ENCODE results near the gene LHX1.

LHX1 gene

DNA sequence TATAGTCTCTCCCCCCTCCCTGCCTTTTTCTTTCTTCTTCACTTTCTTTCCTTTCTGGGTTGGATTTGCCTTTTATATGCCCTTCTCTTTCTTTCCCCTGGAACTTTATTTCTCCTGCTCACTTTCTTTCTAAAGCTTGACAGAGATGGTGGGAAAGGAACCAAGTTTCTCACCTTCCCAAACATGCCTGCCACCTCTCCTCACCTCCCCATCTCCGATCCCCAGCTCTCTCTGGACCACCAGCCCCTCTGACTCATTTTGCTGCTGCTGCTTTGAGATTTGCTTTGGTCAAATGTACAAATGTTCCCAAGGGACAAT lies 6.7 kb upstream of the LHX1 start:
- peaks cover 33 to 37% of the 10 kb centered on the region in 2 donors for H3K4me1 Mint-ChIP-seq (ENCODE audit: low read depth in 2 of 2)
- H3K36me3 Mint-ChIP-seq (ENCODE audit: insufficient read depth) = peaks cover 13% of the 10 kb centered on the region
- no peaks in the 10 kb centered on the region for H3K9me3 Mint-ChIP-seq
- ATAC-seq (replicated peaks) = no peak
- H3K27me3 Mint-ChIP-seq = peaks cover 79 to 97% of the 10 kb centered on the region in 2 donors
- no peak overlapping the region for H3K4me3 Mint-ChIP-seq
- DNase-seq = no peak
- H3K27ac Mint-ChIP-seq = no peak overlapping the region

DNA sequence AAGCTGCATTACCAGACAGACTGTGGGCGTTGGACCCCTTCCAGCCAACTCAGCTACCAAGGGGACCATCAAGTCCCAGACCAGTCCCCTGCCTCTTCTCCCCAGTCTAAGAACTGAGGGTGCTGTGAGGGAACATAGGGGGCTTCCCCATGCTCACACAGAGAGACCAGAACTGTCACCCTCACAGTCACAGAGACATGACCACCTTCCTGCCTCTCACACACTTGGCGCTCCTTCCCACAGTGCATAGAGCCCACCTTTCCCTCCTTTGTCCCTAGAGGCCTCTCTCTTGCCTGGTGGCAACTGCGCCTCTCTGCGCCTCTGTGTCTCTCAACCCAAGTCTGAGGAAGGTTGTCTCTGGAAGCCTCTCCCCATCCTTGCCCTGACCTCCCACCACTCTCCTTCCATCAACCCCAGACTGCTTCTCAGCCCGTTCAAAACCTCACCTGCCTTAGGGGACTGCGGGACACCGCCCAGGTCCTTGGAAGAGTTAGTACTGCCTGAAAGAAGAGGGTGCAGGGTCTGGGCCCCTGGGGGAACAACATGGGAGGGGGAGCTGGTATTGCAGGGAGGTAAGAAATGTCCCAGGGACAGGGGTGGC lies 6.1 kb upstream of the LHX1 start:
- H3K4me3 Mint-ChIP-seq = peak overlapping the region in 1 of 2 donors; percentile 45
- no peak overlapping the region for H3K27ac Mint-ChIP-seq
- H3K9me3 Mint-ChIP-seq = no peaks in the 10 kb centered on the region
- H3K36me3 Mint-ChIP-seq (ENCODE audit: insufficient read depth) = peaks cover 17% of the 10 kb centered on the region
- peaks cover 85 to 98% of the 10 kb centered on the region in 2 donors for H3K27me3 Mint-ChIP-seq
- no peak for DNase-seq
- ATAC-seq (replicated peaks) = no peak
- peaks cover 40 to 42% of the 10 kb centered on the region in 2 donors for H3K4me1 Mint-ChIP-seq (ENCODE audit: low read depth in 2 of 2)

DNA sequence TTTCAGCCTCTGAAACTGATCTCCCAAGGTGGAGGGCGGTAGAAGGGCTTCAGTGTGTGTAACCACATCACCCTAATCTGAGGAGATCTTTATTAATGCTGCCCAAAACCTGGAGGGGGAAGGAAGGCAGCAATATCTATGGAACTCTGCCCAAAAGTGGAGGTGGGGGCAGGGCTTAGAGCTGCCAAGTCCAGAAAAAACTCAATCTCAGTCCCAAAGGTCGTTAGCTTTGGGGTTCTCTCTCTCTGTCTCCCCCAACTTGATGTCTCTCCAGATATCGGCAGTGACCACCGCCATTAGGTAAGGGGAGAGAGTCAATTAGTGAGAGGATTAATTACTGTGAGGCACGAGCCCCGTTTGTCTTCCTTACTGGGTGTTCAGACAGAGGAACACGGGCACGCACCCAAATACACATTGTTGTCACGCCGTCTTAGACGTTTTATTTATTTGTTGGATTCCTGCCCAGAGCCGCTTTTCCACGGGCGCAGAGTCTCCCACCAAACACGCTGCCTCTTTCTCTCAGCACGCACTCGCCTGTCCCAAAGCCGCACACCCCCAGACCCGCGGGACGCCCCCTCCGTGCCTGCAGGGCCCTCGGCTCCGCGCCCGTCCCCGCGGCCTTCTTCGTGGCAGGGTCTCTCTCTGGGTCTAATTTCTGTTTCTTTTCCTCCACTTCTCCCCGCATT lies 5.4 kb upstream of the LHX1 start:
- ATAC-seq (replicated peaks) (no peak), DNase-seq (peak in 1 of 3 experiments; percentile 11)
- Mint-ChIP-seq H3K27me3 (peaks cover 87 to 100% of the 10 kb centered on the region in 2 donors), H3K4me1 (ENCODE audit: low read depth in 2 of 2) (peaks cover 41 to 43% of the 10 kb centered on the region in 2 donors), H3K4me3 (peak overlapping the region; percentile 45 to 61), H3K36me3 (ENCODE audit: insufficient read depth) (peaks cover 19% of the 10 kb centered on the region), H3K27ac (no peak overlapping the region), H3K9me3 (no peaks in the 10 kb centered on the region)

DNA sequence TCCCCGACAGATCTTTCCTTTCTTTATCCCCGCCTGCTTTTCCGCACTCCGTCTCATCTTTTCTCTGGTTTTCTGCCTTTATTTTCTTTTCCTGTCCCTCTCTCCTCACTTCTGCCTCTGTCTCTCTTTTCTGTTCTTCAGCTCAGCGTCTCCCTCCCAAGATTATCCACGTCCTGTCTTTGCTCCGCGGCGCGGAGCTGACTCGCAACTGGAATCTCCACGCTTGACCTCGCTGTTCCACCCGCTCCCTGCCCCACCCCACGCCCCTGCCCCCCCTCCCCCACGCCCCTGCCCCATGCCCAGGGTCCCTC lies 4.9 kb upstream of the LHX1 start:
- H3K4me1 Mint-ChIP-seq (ENCODE audit: low read depth in 2 of 2) = peaks cover 44 to 47% of the 10 kb centered on the region in 2 donors
- no peaks in the 10 kb centered on the region for H3K9me3 Mint-ChIP-seq
- H3K27me3 Mint-ChIP-seq = peaks cover 90 to 100% of the 10 kb centered on the region in 2 donors
- no peak overlapping the region for H3K27ac Mint-ChIP-seq
- DNase-seq (no peak), ATAC-seq (replicated peaks) (no peak)
- H3K36me3 Mint-ChIP-seq (ENCODE audit: insufficient read depth) = peaks cover 21% of the 10 kb centered on the region
- peak overlapping the region; percentile 45 to 61 for H3K4me3 Mint-ChIP-seq

DNA sequence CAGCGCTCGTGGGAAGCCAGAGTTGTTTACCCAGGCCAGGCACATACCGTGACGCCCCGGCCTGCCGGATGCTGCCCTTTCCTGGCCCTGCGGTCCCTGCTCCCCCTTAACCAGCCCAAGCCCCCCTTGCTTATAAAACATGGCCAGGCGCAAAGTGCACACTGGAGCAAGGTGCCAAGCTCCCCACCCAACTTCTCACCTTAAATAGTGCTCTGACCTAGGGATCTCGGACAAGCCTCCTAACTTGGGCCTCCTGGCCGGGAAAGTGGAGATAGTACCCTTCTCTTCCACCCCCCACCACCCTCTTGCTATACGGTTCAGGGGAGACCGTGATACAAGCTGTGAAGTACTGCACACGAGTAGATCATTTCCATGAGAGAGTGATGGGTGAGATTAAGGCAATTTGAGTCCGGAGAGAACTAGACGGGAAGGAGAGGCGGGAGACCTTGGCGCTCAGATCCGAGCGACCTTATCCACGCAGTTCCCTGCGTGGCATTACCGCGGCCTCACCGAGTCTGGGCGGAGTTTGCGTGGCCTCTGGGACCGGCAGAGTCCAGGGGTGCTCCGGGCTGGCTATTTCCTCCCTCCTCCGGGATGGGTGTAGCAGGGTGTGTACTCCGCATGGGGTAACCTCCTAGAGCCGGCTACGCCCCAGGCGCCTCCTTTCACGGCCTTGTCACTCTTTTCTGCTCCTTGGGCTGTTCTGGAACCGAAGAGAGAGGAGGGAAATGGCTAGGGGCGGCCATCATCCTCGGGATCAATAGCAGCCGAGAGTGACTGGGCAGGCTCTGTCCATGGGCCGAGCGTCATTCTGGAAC lies 4.4 kb upstream of the LHX1 start:
- ATAC-seq (replicated peaks) (no peak), DNase-seq (no peak)
- H3K4me3 Mint-ChIP-seq = peak overlapping the region; percentile 45 to 61
- no peaks in the 10 kb centered on the region for H3K9me3 Mint-ChIP-seq
- H3K27ac Mint-ChIP-seq = no peak overlapping the region
- H3K27me3 Mint-ChIP-seq = peaks cover 90 to 100% of the 10 kb centered on the region in 2 donors
- H3K4me1 Mint-ChIP-seq (ENCODE audit: low read depth in 2 of 2) = peaks cover 50 to 51% of the 10 kb centered on the region in 2 donors
- H3K36me3 Mint-ChIP-seq (ENCODE audit: insufficient read depth) = peaks cover 24% of the 10 kb centered on the region

DNA sequence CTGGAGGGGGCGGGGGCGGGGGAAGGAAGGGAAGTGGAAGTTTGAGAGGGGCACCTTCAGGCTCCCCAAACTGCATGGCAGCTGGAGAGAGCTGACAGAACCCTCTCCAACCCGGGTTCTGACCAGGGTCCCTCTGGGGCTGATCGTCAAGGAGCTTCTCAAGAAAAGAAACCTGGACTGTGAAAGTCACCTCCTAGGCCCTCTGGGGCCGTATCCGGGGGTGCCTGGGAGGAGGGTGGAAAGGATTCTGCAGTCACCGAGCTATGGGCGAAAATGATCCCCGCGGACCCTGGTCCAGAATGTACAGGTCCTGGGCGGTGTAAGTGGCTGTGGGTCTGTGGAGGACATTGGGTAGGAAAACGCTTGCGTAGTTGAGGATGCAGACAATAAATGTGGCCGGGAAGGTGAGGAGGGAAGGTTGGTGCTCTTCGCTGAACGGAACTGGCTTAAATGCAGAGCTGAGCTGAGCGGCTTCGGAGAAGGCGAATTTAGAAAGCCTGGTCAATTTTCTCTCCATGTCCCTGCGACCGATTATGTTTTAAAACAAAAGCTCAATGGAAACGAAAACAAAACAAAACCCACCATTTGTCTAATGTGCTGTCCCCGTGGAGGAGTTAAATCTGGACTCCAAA lies 3.6 kb upstream of the LHX1 start:
- Mint-ChIP-seq H3K4me3 (peak overlapping the region; percentile 45 to 61), H3K27me3 (peaks cover 88 to 100% of the 10 kb centered on the region in 2 donors), H3K27ac (no peak overlapping the region), H3K4me1 (ENCODE audit: low read depth in 2 of 2) (peaks cover 53% of the 10 kb centered on the region in 2 donors), H3K9me3 (no peaks in the 10 kb centered on the region), H3K36me3 (ENCODE audit: insufficient read depth) (peaks cover 29% of the 10 kb centered on the region)
- no peak for DNase-seq
- no peak for ATAC-seq (replicated peaks)

DNA sequence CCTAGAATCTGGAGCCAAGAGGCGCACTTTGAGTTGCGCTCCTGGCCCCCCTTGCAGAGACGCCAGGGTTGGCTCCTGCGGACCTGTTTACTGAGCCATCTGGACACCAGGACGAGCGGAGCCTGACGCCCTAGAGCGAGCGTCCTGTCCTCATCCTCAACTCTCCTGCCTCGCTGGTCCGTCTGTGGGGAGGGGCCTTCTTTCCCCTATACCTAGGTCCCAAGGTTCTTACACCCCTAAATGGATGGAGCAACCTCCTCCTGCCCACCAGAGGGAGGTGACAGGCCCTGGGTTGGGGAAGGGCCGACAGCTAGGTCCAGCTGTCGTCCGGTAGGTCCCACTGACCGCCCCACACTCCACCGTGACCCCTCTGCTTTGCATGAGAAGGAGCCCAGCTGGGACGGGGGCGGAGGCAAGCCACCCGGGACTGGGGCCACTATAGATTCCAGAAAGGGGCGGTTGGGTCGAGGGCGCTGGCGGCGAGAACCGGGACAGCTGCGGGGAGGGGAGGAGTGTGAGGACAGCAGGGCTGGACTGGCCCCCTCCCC lies 3.1 kb upstream of the LHX1 start:
- Mint-ChIP-seq H3K36me3 (ENCODE audit: insufficient read depth) (peaks cover 33% of the 10 kb centered on the region), H3K4me3 (peak overlapping the region; percentile 45 to 61), H3K27ac (no peak overlapping the region), H3K27me3 (peaks cover 88 to 100% of the 10 kb centered on the region in 2 donors), H3K4me1 (ENCODE audit: low read depth in 2 of 2) (peaks cover 56 to 58% of the 10 kb centered on the region in 2 donors), H3K9me3 (no peaks in the 10 kb centered on the region)
- ATAC-seq (replicated peaks) = no peak
- DNase-seq = no peak

DNA sequence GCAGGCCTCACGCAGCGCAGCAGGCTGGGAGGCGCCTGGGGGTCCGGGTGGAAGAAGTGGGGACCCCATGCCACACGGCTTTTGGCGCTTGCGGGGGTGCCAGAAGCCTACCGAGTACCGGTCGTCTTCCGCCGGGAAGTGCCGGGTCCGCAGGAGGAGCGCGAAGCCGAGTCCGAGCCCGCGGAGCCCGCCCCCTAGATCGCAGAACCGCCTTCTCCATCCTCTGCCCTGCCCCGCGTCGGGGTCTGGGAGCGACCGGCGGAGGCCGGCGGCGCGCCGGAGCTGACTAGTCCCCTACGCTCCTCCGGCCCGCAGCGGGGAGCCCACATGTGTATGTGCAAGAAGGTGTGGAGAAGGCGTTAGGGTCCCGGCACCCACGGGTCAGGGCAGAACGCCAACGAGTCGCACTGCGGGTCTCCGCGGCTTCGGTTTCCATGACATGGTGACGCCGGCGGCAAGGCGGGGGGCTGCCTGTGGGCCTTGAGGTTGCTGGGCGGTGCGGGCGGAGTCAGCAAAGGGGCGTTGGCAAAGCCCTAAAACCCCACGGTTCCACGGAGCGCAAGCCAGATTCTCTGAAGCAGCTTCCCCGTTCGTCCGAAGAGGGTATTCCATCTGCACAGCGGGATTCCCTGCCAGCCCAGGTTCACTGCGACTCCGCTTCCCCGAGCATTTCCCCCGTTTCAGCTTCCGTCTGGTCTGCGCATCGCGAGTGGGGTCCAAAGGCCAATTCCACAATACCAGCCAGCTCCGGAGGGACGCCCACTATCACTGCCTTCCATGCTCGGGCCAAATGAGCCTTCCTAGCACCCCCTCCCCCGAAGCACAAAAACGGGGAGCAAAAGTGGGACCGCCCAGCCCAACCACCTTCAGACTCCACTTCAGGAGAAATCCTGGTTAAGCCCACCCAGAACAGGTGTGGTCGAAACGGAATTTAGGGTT lies 2.3 kb upstream of the LHX1 start:
- ATAC-seq (replicated peaks) = peak; percentile 34
- H3K27ac Mint-ChIP-seq = peak overlapping the region in 1 of 2 donors; percentile 35
- DNase-seq = peak in 1 of 3 experiments; percentile 30
- no peaks in the 10 kb centered on the region for H3K9me3 Mint-ChIP-seq
- H3K4me3 Mint-ChIP-seq = peak overlapping the region; percentile 45 to 85
- peaks cover 41% of the 10 kb centered on the region for H3K36me3 Mint-ChIP-seq (ENCODE audit: insufficient read depth)
- H3K27me3 Mint-ChIP-seq = peaks cover 87 to 100% of the 10 kb centered on the region in 2 donors
- peaks cover 58 to 60% of the 10 kb centered on the region in 2 donors for H3K4me1 Mint-ChIP-seq (ENCODE audit: low read depth in 2 of 2)

DNA sequence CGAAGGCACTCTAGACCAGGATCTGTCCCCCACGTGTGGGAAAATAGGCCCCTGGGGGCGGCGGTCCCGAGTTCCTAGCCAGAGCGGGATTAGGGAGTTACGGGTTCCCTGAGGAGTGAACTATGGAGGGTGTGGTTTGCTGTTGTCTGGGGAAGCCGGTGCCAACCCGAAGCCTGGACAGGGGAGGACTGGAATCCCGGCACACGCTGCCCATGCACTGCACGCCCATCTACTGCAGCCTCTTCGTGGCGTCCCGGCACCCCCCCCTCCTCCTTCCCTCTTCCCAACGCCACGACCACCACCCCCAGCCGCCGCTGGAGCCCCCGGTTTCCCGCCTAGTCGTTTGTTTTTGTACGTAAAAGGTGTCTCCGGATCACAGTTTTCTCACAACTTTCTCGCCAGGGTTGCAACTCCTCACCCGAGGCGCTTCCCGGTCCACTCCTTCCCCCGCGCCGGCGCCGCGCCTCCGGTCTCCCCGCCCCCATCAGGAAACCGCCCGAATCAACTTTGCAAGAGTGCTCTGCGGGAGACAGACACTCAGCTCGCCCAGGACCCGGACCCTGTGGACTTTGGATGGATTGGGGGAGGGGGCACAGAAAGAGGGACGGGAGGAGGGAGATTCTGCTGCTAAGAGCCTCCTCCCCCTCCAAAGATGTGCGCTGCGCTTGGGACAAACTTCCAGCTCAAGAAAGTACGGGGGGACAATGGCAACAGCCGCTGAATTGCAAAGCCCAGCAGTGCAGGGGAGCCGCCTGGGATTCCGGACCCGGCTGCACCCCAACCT lies 1.4 kb upstream of the LHX1 start:
- ATAC-seq (replicated peaks) = no peak
- DNase-seq = peak in 1 of 3 experiments; percentile 18
- peak overlapping the region; percentile 45 to 85 for H3K4me3 Mint-ChIP-seq
- H3K27ac Mint-ChIP-seq = peak overlapping the region in 1 of 2 donors; percentile 35
- peaks cover 58 to 65% of the 10 kb centered on the region in 2 donors for H3K4me1 Mint-ChIP-seq (ENCODE audit: low read depth in 2 of 2)
- H3K27me3 Mint-ChIP-seq = peaks cover 87 to 100% of the 10 kb centered on the region in 2 donors
- H3K36me3 Mint-ChIP-seq (ENCODE audit: insufficient read depth) = peaks cover 48% of the 10 kb centered on the region
- no peaks in the 10 kb centered on the region for H3K9me3 Mint-ChIP-seq

DNA sequence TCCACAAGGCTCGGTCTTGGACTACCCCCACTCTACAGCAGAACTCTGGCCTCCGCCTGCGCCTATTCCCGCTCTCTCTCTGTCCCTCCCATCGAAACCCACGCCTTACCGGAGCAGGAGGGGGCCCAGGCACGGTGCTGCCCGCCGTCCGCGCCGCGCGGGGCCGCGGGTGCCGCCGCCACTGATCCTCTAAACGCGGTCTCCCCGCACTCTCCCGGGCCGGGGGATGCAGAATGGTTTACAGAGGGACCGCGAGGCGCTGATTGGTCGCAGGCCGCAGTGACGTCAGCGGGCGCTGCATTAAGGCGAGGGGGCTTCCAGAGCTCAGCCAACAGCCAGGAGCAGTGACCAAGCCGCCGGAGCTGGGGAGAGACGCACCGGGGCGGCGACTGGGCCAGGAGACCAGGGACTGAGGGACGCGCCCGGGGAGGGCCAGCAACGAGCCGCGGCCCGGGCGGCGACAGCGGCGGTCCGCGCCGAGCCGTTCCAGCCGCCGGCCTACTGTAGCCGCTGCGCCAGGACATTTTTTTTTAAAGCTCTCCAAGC lies 747 bp upstream of the LHX1 start:
- peaks cover 54% of the 10 kb centered on the region for H3K36me3 Mint-ChIP-seq (ENCODE audit: insufficient read depth)
- H3K27me3 Mint-ChIP-seq = peaks cover 87 to 100% of the 10 kb centered on the region in 2 donors
- peak overlapping the region; percentile 45 to 85 for H3K4me3 Mint-ChIP-seq
- no peak for ATAC-seq (replicated peaks)
- no peak overlapping the region for H3K27ac Mint-ChIP-seq
- H3K9me3 Mint-ChIP-seq = no peaks in the 10 kb centered on the region
- H3K4me1 Mint-ChIP-seq (ENCODE audit: low read depth in 2 of 2) = peaks cover 61 to 71% of the 10 kb centered on the region in 2 donors
- no peak for DNase-seq

DNA sequence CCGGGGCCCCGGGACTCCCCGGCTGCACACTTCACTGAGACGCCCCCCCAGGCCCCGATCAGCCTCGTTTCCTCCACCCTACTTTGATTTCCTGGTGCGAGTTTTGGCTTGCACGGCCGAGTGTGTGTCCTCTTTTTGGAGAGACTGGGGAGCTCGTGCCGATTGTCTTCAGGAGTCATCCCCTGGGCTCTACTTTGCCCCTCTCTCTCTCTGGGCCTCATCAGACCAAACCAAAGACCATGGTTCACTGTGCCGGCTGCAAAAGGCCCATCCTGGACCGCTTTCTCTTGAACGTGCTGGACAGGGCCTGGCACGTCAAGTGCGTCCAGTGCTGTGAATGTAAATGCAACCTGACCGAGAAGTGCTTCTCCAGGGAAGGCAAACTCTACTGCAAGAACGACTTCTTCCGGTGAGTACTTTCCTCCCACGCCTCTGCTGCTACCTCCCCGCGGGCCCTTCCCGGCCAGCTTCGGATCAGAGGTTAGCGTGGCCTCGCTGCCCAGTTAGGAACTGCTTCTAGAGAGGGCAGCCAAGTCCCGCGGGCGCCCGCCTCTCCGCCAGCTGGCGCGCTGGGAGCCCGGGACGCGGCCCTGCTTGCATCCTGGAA lies 787 bp downstream of the LHX1 start:
- ATAC-seq (replicated peaks) = peak; percentile 20
- H3K27me3 Mint-ChIP-seq = peaks cover 76 to 90% of the 10 kb centered on the region in 2 donors
- H3K9me3 Mint-ChIP-seq = no peaks in the 10 kb centered on the region
- H3K27ac Mint-ChIP-seq = peak overlapping the region in 1 of 2 donors; percentile 70
- peaks cover 53% of the 10 kb centered on the region for H3K36me3 Mint-ChIP-seq (ENCODE audit: insufficient read depth)
- peak in 1 of 3 experiments; percentile 15 for DNase-seq
- H3K4me1 Mint-ChIP-seq (ENCODE audit: low read depth in 2 of 2) = peaks cover 51 to 61% of the 10 kb centered on the region in 2 donors
- H3K4me3 Mint-ChIP-seq = peak overlapping the region; percentile 45 to 85
